CD4-positive, alpha-beta T cell (primary cell): ENCODE results near the gene NME5. TPM values are rescaled to one million over a fixed set of nuclear protein-coding genes. Genes with fewer than 3 reads are reported as not detected.
"Not testable (repeated sequence)": the region's sequence is repeated elsewhere in the genome, so short reads cannot be mapped to it uniquely, and the experiment has no call there.

Source experiments
- ATAC-seq: fragments of 200-7000 bp; cut with Tn5 transposase; one replicate; pipeline ENCODE4 v1.10.0; 2022; ENCODE audit warnings: mild to moderate bottlenecking; ENCODE audit not compliant: poor library complexity
- CTCF ChIA-PET: fragments of 350-600 bp; sonication (Branson Sonifier 250); formaldehyde crosslinking; loops from one replicate; lab custom pipeline; 2021; ENCODE audit warnings: antibody characterized with exemption, inconsistent platforms; lab: Charles Lee
- POLR2A ChIA-PET: fragments of 350-600 bp; sonication (Branson Sonifier 250); formaldehyde crosslinking; loops from one replicate; lab custom pipeline; 2021; ENCODE audit warnings: antibody characterized with exemption, inconsistent platforms; lab: Charles Lee
- DNase-seq, 14 experiments: peaks; one replicate each; pipeline ENCODE4 v3.0.0-alpha.2; 2013 to 2020; ENCODE audit warnings: mixed read lengths in 2 of 14
- H3K27ac ChIP-seq, 2 donors: one replicate each; pipeline versions ENCODE4 v1.5.1 to v1.7.0; 2013; ENCODE audit warnings: low read length in 2 of 2, low read depth in 1 of 2, mild to moderate bottlenecking in 1 of 2
- H3K27me3 ChIP-seq, 2 experiments: 1 replicate in 1 of 2; 2 replicates in 1 of 2; pipeline versions ENCODE4 v1.6.1 to v1.7.0; 2013; ENCODE audit warnings: low read length in 2 of 2, control low read depth in 1 of 2, mild to moderate bottlenecking in 1 of 2, moderate library complexity in 1 of 2; ENCODE audit not compliant: insufficient read depth in 2 of 2, control insufficient read depth in 1 of 2
- H3K36me3 ChIP-seq: one replicate; pipeline ENCODE4 v1.6.1; 2013; ENCODE audit warnings: low read length, control low read depth; ENCODE audit not compliant: insufficient read depth
- H3K4me1 ChIP-seq: one replicate; pipeline ENCODE4 v1.6.1; 2013; ENCODE audit warnings: low read length, control low read depth; ENCODE audit not compliant: insufficient read depth
- H3K4me3 ChIP-seq: one replicate; pipeline ENCODE4 v1.5.1; 2013; ENCODE audit warnings: mild to moderate bottlenecking, low read length, moderate library complexity
- H3K9me3 ChIP-seq, 2 experiments: 1 replicate in 1 of 2; 2 replicates in 1 of 2; pipeline versions ENCODE4 v1.6.1 to v1.7.0; 2013; ENCODE audit warnings: low read length in 2 of 2, mild to moderate bottlenecking in 2 of 2, control low read depth in 1 of 2, moderate library complexity in 1 of 2; ENCODE audit not compliant: control insufficient read depth in 1 of 2, insufficient read depth in 1 of 2
- H3K27ac Mint-ChIP-seq: one replicate; pipeline ENCODE4 v1.8.0; 2020; ENCODE audit warnings: mixed read lengths
- H3K27me3 Mint-ChIP-seq: one replicate; pipeline ENCODE4 v1.8.0; 2021; ENCODE audit warnings: mixed read lengths
- H3K36me3 Mint-ChIP-seq: one replicate; pipeline ENCODE4 v1.8.0; 2021; ENCODE audit warnings: low read depth, mixed read lengths
- H3K4me1 Mint-ChIP-seq: one replicate; pipeline ENCODE4 v1.8.0; 2021; ENCODE audit warnings: low read depth, mixed read lengths
- H3K4me3 Mint-ChIP-seq: one replicate; pipeline ENCODE4 v1.8.0; 2020; ENCODE audit warnings: mild to moderate bottlenecking, mixed read lengths
- H3K9me3 Mint-ChIP-seq: one replicate; pipeline ENCODE4 v1.8.0; 2020; ENCODE audit warnings: mixed read lengths
- CTCF ChIP-seq: fragments of 200-600 bp; IDR thresholded peaks from one replicate; pipeline ENCODE4 v1.8.0; 2022; ENCODE audit warnings: antibody characterized with exemption, mild to moderate bottlenecking
- intact Hi-C, 2 experiments: fragments of 100-400 bp; cut with DNase I in 1 of 2; cut with micrococcal nuclease in 1 of 2; formaldehyde crosslinking; loops; one replicate each; pipeline versions ENCODE4 v1.15.1 to v1.9.0; 2023 to 2025; cut with DNase I, micrococcal nuclease
- total RNA-seq, 174 experiments: library from RNA in 2 of 174; stranded (reverse) in 2 of 174; gene quantifications; one replicate each; pipeline ENCODE4 v1.2.3 and lab custom pipeline; 2021 to 2026

Gene NME5
- total RNA-seq, 2 experiments from 2014 or later: not detected

GRCh38 chr5:138157626-138158025, 18.4 kb upstream of the NME5 start:
- H3K36me3 ChIP-seq: peaks cover 58% of the 10 kb centered on the region
- H3K27me3 ChIP-seq: no peaks in the 10 kb centered on the region
- Mint-ChIP-seq H3K27ac (no peak overlapping the region), H3K4me1 (no peaks in the 10 kb centered on the region), H3K4me3 (no peak overlapping the region), H3K9me3 (no peaks in the 10 kb centered on the region), H3K27me3 (no peaks in the 10 kb centered on the region), H3K36me3 (peaks cover 64% of the 10 kb centered on the region)
- no peak for TF ChIP-seq CTCF
- H3K4me1 ChIP-seq: no peaks in the 10 kb centered on the region
- DNase-seq (no peak), ATAC-seq (no peak)
- ChIA-PET CTCF (no interaction called here), POLR2A (interaction anchor here (0.9 kb wide), 1 partner anchor 12 kb away, joined by 3 read pairs; no protein-coding TSS in a partner anchor)
- no peak overlapping the region for H3K27ac ChIP-seq
- no peaks in the 10 kb centered on the region for H3K9me3 ChIP-seq
- no peak overlapping the region for H3K4me3 ChIP-seq
- intact Hi-C loops: no loop called here

GRCh38 chr5:138155977-138156376, 16.7 kb upstream of the NME5 start:
- CTCF ChIA-PET, H3K4me3 Mint-ChIP-seq, H3K9me3 ChIP-seq, H3K27me3 Mint-ChIP-seq, H3K4me1 Mint-ChIP-seq, H3K4me3 ChIP-seq, DNase-seq, H3K4me1 ChIP-seq, intact Hi-C loops, ATAC-seq, H3K27ac ChIP-seq, H3K27me3 ChIP-seq, POLR2A ChIA-PET, H3K27ac Mint-ChIP-seq, H3K9me3 Mint-ChIP-seq: not testable (repeated sequence)
- H3K36me3 ChIP-seq: peaks cover 42% of the 10 kb centered on the region
- H3K36me3 Mint-ChIP-seq: peaks cover 49% of the 10 kb centered on the region

- no peak for DNase-seq
- Histone ChIP-seq H3K36me3 (no peaks in the 10 kb centered on the region), H3K4me1 (no peaks in the 10 kb centered on the region), H3K9me3 (no peaks in the 10 kb centered on the region), H3K27ac (no peak overlapping the region), H3K4me3 (no peak overlapping the region), H3K27me3 (no peaks in the 10 kb centered on the region)
- CTCF ChIA-PET: no interaction called here
- no peaks in the 10 kb centered on the region for H3K27me3 Mint-ChIP-seq
- no peak for ATAC-seq
- H3K27ac Mint-ChIP-seq: no peak overlapping the region
- no peaks in the 10 kb centered on the region for H3K36me3 Mint-ChIP-seq
- no peak for TF ChIP-seq CTCF
- H3K4me3 Mint-ChIP-seq: no peak overlapping the region
- intact Hi-C loops: no loop called here
- no peaks in the 10 kb centered on the region for H3K9me3 Mint-ChIP-seq
- POLR2A ChIA-PET: no interaction called here
- H3K4me1 Mint-ChIP-seq: no peaks in the 10 kb centered on the region
These were observed 10.3 kb upstream of the NME5 start for GRCh38 chr5:138149530-138149929.

GRCh38 chr5:138148811-138149210, 9.6 kb upstream of the NME5 start:
- ChIA-PET POLR2A (no interaction called here), CTCF (no interaction called here)
- no peaks in the 10 kb centered on the region for H3K27me3 ChIP-seq
- TF ChIP-seq CTCF: no peak
- H3K4me1 ChIP-seq: no peaks in the 10 kb centered on the region
- ATAC-seq (no peak), DNase-seq (no peak)
- H3K27ac ChIP-seq: no peak overlapping the region
- Mint-ChIP-seq H3K4me3 (no peak overlapping the region), H3K27me3 (no peaks in the 10 kb centered on the region), H3K36me3 (no peaks in the 10 kb centered on the region), H3K4me1 (no peaks in the 10 kb centered on the region), H3K27ac (no peak overlapping the region), H3K9me3 (no peaks in the 10 kb centered on the region)
- H3K4me3 ChIP-seq: no peak overlapping the region
- no peaks in the 10 kb centered on the region for H3K36me3 ChIP-seq
- H3K9me3 ChIP-seq: no peaks in the 10 kb centered on the region
- intact Hi-C loops: no loop called here

- H3K4me3 ChIP-seq, H3K4me1 Mint-ChIP-seq, H3K9me3 Mint-ChIP-seq, H3K27ac Mint-ChIP-seq, H3K4me1 ChIP-seq, H3K27me3 ChIP-seq, H3K4me3 Mint-ChIP-seq, H3K36me3 Mint-ChIP-seq, H3K36me3 ChIP-seq, H3K27ac ChIP-seq, DNase-seq, H3K9me3 ChIP-seq, ATAC-seq, intact Hi-C loops: not testable (repeated sequence)
- ChIA-PET CTCF (interaction anchor here (1.2 kb wide), 1 partner anchor 10 kb away, joined by 4 read pairs; no protein-coding TSS in a partner anchor), POLR2A (interaction anchor here (0.5 kb wide), 1 partner anchor 45 kb away, joined by 3 read pairs; no protein-coding TSS in a partner anchor)
- peaks cover 16% of the 10 kb centered on the region for H3K27me3 Mint-ChIP-seq
These were observed 4.3 kb upstream of the NME5 start for GRCh38 chr5:138143578-138143977.
